T1000 (cell line): ENCODE data around the gene TMEM119.
A peak's percentile ranks its signal among the peaks of the same experiment; 100 is the strongest.
"Not testable (repeated sequence)": the region's sequence is repeated elsewhere in the genome, so short reads cannot be mapped to it uniquely, and the experiment has no call there.

Source experiments
- DNase-seq: peaks from one replicate; lab custom pipeline; 2025; ENCODE audit warnings: mixed read lengths; lab: John Stamatoyannopoulos, UW

Gene TMEM119

DNA sequence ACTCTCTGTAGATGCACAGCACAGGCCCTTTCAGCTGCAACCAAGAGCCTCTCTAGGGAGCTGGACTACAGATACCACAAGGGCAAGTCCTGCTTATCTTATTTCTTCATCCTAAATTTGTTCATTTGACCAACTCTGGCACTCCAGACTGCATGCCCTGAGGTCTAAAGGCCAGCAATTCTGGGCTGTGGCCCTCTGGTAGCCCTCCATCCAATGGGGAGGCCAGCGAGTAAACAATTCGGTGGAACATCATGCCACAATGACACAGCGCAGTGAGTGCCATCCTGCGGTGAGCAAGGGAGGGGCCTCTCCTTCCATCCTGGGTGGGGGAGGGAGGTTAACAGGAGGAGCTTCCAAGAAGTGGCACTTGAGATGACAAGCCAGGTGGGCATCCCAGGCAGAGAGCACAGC, 36.5 kb upstream of the TMEM119 start:
- DNase-seq: no peak

DNA sequence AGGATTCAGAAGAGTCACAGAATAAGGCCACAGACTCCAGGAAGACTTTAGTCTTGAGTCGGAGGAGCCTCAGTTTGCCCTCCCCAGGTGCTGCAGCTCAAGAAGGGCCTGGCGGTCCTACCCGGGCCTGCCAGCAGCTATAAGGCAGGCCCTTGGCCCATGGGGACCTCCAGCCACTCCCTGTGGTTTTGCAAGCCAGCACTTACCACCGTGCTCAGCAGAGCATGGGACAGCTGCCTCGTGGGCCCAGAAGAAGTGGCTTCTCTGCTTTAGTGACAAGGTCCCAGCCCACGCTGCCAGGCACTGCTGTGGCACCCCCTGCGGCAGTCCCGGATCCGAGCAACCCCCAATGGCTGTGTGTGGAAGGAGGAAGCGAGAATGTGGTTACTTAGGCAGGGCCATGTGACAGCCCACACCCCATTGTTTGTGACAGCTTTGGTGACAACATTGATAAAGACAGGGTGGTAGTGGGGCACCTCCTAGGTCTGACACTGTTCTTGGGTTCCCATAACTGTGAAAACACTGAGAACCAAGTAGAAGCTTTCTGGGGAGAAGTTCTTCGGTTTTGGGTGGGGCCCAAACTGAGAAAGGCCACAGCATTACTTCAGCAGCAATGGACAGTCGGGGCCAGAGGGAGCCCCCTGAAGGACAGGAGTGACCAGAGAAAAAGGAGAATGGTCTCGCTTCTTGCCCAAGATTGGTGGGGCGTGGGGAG, 35.8 kb upstream of the TMEM119 start, which contains the start of gene SELPLG:
TSS of gene SELPLG (minus strand) at position 361 of the 715 bp plus-strand sequence. CDS start 9,587 bp downstream, outside the sequence.
- DNase-seq: no peak

GRCh38 chr12:108633081-108633533, 35.2 kb upstream of the TMEM119 start:
- DNase-seq: no peak

DNA sequence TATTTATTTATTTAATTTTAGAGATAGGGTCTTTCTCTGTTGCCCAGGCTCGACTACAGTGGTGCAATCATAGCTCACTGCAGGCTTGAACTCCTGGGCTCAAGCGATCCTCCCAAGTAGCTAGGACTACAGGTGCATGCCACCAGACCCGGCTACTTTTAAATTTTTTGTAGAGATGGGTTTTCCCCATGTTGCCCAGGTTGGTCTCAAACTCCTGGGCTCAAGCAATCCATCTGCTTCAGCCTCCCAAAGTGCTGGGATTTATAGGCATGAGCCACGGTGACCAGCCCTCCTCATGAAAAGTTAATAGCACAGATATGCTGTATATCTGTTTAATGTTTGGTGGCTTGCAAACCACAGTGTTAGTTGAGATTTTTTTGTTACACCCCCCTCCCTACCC, 33.4 kb upstream of the TMEM119 start:
- not testable (repeated sequence) for DNase-seq

- peak; percentile 71 for DNase-seq
Measured at GRCh38 chr12:108630481-108631207, 32.8 kb upstream of the TMEM119 start.

GRCh38 chr12:108629824-108630476, 32.1 kb upstream of the TMEM119 start:
- DNase-seq: peak; percentile 44

DNA sequence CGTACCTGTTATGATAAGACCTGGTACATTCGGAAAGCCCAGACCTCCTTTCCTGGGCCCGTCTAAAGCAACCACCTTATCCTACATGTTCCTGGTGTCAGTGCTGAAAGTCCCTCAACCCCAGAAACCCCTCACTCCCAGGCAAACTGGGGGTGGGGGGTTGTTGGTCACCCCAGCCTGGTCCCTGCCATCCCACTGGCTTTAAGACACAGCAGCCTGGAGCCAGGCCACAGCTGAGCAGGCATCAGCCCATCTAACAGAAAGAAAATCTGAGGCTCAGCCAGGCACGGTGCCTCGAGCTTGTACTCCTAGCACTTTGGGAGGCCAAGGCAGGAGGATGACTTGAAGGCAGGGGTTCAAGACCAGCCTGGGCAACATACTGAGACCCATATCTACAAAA, 31.3 kb upstream of the TMEM119 start:
- no peak for DNase-seq

- DNase-seq: no peak
Measured at GRCh38 chr12:108627134-108627920, 29.4 kb upstream of the TMEM119 start.

- no peak for DNase-seq
Measured at GRCh38 chr12:108625228-108625627, 27.3 kb upstream of the TMEM119 start.

DNA sequence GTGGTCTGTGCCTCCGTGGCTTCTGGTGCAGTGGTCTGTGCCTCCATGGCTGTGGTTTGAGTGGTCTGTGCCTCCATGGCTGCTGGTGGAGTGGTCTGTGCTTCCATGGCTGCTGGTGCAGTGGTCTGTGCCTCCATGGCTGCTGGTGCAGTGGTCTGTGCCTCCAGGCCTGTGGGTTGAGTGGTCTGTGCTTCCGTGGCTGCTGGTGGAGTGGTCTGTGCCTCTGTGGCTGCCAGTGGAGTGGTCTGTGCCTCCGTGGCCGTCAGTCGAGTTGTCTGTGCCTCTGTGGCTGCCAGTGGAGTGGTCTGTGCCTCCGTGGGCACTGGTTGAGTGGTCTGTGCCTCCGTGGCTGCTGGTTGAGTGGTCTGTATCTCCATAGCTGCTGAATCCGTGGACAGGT, 25.7 kb upstream of the TMEM119 start:
- no peak for DNase-seq

- DNase-seq: no peak
Measured at GRCh38 chr12:108622921-108623514, 25.1 kb upstream of the TMEM119 start.

DNA sequence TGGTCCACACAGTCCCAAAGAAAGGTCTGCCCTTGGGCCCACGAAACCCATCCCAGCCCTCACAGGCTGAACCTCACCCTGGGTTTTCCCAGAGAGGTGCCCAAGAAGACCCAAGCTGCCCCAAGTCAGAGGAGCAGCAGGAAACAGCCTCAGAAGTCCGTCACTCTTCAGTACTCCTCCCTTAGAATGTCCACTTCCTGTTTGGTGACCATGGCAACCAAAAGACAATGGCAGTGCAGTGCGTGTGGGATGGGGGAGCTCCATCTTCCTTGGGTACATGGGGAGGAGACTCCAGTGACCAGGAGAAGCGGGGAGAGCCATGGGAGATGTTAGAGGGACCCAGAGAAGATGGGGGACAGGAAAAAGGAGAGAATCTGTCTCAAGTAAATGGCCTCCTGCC, 24.5 kb upstream of the TMEM119 start:
- no peak for DNase-seq

- no peak for DNase-seq
Measured at GRCh38 chr12:108621161-108621560, 23.3 kb upstream of the TMEM119 start.

DNA sequence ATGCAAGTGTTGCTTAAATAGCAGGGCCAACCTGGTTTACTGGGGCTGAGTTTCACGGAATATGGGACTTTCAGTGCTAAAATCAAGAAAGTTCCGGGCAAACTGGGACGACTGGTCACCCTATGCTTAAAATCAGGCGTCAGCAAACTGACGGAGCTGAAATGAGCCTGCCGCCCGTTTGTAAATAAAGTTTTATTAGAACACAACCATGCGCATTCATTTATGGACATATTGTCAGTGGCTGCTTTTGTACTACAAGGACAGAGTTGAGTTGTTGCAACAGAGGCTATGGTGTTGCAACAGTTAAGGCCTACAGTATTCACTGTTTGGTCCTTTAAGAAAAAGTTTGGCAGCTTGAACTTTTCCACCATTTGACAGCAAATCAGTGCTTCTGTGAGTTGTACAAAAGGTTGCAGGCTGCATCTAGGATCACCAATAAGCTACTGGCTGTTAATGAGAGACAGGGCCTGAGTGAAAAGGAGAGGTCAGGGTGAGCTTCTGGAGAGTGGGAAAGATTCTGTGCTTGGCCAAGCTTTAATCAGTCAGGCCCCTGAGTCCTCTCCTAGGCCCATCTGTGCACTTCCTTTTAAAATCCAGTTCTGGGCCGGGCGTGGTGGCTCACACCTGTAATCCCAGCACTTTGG, 22.5 kb upstream of the TMEM119 start:
- DNase-seq: no peak

DNA sequence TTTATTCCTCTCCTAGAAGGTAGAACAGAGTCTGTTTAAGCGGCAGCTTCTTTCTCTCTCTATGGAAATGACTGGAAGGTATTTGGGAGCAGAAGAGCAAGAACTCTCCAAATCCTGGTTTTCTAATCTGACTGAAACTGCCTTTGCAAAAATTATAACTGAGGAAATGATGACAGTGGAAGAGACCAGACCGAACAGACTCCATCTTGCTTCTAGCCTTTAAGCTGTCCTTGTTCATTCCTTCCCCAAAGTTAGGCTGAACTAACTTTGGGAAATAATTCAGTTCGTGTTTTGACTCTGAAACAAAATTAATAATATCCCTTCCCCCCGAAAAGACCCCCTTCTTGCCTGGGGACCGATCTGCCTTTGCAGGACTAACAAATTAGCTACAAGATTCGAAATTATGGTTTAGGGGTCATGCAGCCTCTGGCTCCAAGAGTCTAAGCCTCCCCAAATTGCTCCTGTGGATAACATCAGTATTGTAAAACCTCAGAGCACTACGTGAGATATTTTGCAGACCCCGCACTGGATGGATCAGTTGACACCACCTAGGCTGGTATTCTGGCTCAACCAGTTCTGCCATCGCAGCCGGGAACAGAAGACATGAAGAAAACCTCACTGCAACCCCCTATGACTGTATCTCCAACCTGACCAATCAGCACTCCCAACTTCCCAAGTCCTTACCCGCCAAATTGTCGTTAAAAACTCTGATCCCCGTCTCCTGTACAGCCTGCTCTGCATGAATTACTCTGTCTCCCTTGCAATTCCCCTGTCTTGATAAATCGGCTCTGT, 21.7 kb upstream of the TMEM119 start:
- DNase-seq: no peak

GRCh38 chr12:108618953-108619274, 21.0 kb upstream of the TMEM119 start:
- not testable (repeated sequence) for DNase-seq

DNA sequence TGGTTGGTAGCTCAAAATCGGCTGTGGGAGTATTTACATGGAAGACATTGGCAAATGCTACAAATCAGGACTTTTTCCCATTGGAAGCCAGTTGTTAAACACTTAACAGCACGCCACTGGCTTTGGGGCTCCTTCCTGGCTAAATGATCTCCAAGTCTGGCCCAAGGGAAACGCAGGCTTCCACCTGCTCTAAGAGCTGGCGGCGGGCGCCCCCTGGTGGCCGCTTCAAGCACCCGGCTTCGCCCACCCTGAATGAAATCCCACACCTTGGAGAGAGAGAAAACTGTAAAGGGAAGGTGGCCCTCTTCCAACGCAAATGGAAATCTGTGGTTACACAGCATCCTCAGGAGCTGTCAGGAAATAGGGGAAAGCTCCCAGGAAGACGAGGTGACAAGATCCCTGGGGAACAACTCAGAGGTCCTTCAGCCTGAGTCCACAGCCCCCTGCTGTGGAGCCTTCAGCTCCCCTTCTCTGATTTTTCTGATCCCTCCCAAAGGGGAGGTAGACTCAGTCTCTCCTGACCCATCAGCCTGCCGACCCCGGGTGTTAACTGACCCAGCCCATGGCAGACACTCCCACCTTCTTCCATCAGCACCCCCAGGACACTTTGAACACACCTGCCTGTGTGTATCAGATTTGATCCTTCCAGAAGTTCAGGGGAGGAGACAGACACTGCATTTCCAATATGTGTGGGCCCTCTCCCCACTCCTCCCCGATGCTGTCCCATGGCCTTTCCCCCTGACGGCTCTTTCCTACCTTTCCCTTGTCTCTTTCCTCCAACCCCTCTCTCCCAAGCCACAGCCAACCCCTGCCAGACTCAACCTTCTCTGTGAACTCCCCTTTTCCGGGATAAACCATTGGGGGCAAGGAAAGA, 20.4 kb upstream of the TMEM119 start:
- peak; percentile 63 for DNase-seq

- DNase-seq: peak; percentile 15
Measured at GRCh38 chr12:108616941-108617858, 19.3 kb upstream of the TMEM119 start.
